ENCODE data around the gene ADI1. TPM values are rescaled to one million over a fixed set of nuclear protein-coding genes. Genes with fewer than 3 reads are reported as not detected.

The ADI1 gene
- total RNA-seq, 2 experiments from 2014 or later, result 19.2 to 22.1 TPM

- no peak overlapping the region for H3K4me2 ChIP-seq (ENCODE audit: low read length)
- no peaks in the 10 kb centered on the region for H3K9me2 ChIP-seq (ENCODE audit: insufficient read depth, low read length)
- ChIA-PET CTCF (ENCODE audit: unreplicated experiment) (no interaction called here), POLR2A (no interaction called here)
- H2AFZ ChIP-seq (ENCODE audit: low read length), result no peak overlapping the region
- no TSS peak for BruUV-seq (replicated peaks)
- H3K27ac ChIP-seq (ENCODE audit: low read depth, low read length, poor library complexity, severe bottlenecking), result no peak overlapping the region
- no peaks in the 10 kb centered on the region for H3K36me3 ChIP-seq (ENCODE audit: insufficient read depth, low read length)
- H3K4me1 ChIP-seq (ENCODE audit: insufficient read depth, low read length, poor library complexity, severe bottlenecking), result peaks cover 19% of the 10 kb centered on the region
- no peaks in the 10 kb centered on the region for H3K9me3 ChIP-seq (ENCODE audit: low read length)
- TF ChIP-seq CTCF (conservative IDR thresholded peaks at IDR 0.05; ENCODE audit: low read length) (no peak), EZH2phosphoT487 (IDR thresholded peaks at IDR 0.05; ENCODE audit: borderline replicate concordance, low read depth, low read length) (no peak)
- intact Hi-C loops (cut with micrococcal nuclease; ENCODE audit: unreplicated experiment), result no loop called here
- H4K20me1 ChIP-seq (ENCODE audit: insufficient read depth, low read length), result no peaks in the 10 kb centered on the region
- no peaks in the 10 kb centered on the region for H3K79me2 ChIP-seq (ENCODE audit: insufficient read depth, low read depth, low read length)
- H3K4me3 ChIP-seq (ENCODE audit: low read depth, low read length, poor library complexity, severe bottlenecking), result no peak overlapping the region
- no peak for DNase-seq (ENCODE audit: low spot score)
Measured at GRCh38 chr2:3485166-3485565, 34.2 kb downstream of the ADI1 start.

DNA sequence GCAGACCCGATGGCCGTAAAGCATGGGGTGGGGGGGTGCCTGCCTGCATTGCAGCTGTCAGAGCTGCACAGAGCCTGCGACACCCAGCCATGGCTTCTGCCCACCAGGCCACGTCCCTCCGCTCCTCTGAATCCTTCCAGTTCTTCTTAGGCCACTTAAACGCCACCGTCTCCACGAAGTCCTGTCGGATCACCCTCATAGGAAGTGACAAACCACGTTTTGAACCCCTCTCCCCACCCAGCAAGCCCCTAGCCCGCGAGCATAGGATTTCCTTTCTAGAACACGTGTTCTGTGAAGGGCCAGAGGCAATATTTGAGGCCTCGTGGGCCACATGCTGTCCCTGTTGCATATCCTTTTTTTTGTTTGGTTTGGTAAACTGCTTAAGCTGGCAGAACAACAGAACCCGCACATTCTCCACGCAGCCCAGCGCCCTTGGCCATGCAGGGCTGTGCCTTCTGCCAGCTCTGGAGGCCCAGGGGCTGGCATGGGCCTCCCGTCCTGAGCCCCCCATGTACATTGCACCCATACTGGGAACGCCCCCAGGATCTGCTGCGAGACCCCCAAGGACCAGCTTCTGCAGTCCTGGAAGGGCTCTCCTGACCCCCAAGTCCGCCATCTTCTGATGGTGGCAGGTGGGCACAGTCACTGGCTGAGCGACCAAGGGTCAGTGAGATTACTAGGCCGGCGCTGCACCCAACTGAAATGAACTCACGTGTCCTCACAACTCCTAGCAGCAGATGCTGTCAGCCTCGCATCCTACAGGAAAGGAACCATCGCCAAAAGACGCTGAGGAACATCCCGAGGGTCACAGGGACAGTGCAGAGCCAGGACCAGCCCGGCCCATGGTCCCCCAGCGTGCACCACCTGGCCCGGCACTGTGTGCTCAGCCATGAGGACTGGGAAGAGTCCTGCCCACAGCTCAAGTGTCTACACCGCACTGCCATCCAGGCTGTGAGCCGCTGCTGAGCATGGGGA lies 35.1 kb downstream of the ADI1 start:
- ChIA-PET POLR2A (interaction anchor here (0.6 kb wide), 1 partner anchor 45 kb away, joined by 3 read pairs; no protein-coding TSS in a partner anchor), CTCF (ENCODE audit: unreplicated experiment) (no interaction called here)
- Histone ChIP-seq H3K79me2 (ENCODE audit: insufficient read depth, low read depth, low read length) (no peaks in the 10 kb centered on the region), H3K9me2 (ENCODE audit: insufficient read depth, low read length) (no peaks in the 10 kb centered on the region), H3K9me3 (ENCODE audit: low read length) (no peaks in the 10 kb centered on the region), H3K4me2 (ENCODE audit: low read length) (no peak overlapping the region), H4K20me1 (ENCODE audit: insufficient read depth, low read length) (no peaks in the 10 kb centered on the region), H3K4me1 (ENCODE audit: insufficient read depth, low read length, poor library complexity, severe bottlenecking) (peaks cover 27% of the 10 kb centered on the region), H3K4me3 (ENCODE audit: low read depth, low read length, poor library complexity, severe bottlenecking) (no peak overlapping the region), H2AFZ (ENCODE audit: low read length) (no peak overlapping the region), H3K36me3 (ENCODE audit: insufficient read depth, low read length) (peaks cover 6% of the 10 kb centered on the region), H3K27ac (ENCODE audit: low read depth, low read length, poor library complexity, severe bottlenecking) (no peak overlapping the region)
- intact Hi-C loops (cut with micrococcal nuclease; ENCODE audit: unreplicated experiment), result no loop called here
- no peak for DNase-seq (ENCODE audit: low spot score)
- TF ChIP-seq CTCF (conservative IDR thresholded peaks at IDR 0.05; ENCODE audit: low read length), result no peak
- no peak for TF ChIP-seq EZH2phosphoT487 (IDR thresholded peaks at IDR 0.05; ENCODE audit: borderline replicate concordance, low read depth, low read length)
- no TSS peak for BruUV-seq (replicated peaks)
